GM18858 (cell line): ENCODE results near the gene SARDH.
"Not testable (repeated sequence)": the region's sequence is repeated elsewhere in the genome, so short reads cannot be mapped to it uniquely, and the experiment has no call there.

Source experiments
- ATAC-seq: cut with Tn5 transposase; IDR thresholded peaks from one replicate; pipeline ENCODE4 v1.9.1; 2021; ENCODE audit not compliant: unreplicated experiment

Gene SARDH

DNA sequence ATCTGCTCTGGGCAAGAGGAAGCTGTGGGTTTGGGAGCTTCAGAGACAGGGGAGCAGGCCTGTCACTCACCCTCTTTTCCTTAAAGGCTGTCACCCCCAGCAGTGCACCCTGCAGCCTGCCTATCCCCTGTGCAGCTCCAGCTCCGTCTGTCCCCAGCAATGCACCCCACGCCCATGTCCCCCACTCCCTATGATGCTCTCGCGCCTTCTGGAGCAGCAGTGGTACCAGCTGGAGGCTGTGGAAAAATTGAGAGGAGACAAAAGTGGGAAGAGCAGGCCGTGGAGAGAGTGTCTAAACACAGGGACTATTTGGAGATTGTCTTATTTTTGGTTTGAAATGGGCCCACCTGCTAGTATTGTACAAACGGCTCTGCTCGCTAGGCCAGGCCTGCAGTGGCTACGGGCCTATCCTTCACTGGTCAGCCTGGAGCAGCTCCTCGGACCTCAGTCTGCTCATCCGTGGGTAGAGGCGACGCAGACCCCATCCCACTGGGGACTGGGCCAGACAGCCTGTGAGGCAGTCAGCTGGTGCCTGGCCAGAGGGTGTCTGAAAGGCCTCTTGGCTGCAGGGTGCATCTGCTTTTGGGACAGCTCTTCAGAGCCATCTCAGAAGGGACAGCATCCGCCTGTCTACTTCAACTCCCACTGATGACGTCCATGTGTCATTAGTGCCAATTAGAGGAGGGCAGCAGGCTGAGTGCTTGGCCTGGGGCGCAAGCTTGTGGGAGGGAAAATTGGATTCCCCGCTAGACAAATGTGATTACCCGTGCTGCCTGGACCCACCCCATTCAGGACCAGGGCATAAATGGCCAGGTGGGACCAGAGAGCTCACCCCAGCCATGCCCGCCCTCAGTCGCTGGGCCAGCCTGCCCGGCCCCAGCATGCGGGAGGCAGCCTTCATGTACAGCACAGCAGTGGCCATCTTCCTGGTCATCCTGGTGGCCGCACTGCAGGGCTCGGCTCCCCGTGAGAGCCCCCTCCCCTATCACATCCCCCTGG, 102.3 kb downstream of the SARDH start, which contains the start of gene DBH:
Gene DBH, plus strand, starts transcription at position 831 of the 999 bp plus-strand sequence. Its CDS starts 9 bp downstream, at position 840.
- no peak for ATAC-seq

- ATAC-seq, result no peak
These were observed 103.1 kb downstream of the SARDH start for GRCh38 chr9:133635098-133635497.

- no peak for ATAC-seq
These were observed 104.0 kb downstream of the SARDH start for GRCh38 chr9:133634081-133634691.

DNA sequence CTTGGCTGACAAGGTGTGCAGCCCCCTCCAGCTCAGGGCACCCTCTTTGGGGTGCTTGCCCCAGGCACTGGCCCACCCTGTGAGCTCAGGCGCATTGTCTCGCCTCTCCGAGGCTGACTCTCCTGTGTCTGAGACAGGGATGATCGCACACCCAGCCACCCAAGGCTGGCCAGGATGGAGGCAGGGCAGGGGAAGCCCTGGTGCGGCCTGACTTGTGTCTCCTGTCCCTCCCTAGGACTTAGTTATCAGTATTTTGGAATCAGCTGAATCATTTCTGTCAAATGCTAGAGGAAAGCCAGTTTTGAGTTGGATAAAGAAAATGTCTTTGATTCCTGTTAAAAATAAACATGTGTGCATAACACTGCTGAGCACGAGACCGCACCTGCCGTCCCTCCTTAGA, 104.5 kb downstream of the SARDH start:
- ATAC-seq, result no peak

DNA sequence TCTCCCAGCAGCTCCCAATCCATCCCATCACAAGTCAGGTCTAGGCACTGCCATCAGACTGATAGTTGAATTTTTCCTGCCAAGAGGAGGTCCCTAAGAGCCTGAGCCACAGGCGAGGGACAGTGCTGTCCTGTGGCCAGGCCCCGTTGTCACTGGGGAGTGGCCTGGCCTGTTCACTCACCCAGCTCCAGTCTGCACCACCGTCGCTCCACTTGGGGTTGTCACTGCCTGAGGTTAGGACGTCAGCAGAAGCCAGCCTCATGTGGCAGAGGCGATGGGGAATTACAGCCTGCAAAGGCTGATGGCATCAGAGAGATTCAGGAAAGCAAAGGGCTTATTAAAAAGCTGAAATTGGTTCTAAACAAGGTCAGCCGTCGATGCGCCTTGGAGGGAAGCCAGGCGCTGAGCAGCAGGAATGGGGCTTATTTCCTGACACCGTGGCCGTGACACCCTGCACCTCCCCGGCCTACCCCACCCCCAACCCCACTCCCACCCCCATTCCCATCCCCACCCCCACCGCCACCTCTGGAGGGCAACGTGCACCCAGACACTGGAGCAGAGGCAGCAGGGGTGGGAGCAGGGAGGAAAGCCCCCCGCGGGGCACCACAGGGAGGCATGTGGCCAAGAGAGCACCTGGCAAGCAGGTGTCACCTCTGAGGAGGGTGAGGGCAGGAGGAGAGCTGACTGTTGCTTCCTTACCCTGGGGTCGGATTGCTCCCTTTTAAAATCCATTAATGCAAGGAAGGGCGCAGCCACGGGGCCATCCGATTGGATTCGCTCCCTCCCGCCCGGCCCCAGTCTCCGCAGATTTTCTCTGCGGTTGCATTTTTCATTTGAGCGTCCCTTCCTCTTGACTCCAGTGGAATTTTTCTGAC, 105.1 kb downstream of the SARDH start:
- no peak for ATAC-seq

- ATAC-seq, result no peak
These were observed 107.0 kb downstream of the SARDH start for GRCh38 chr9:133631111-133631510.

GRCh38 chr9:133629221-133630110, 108.7 kb downstream of the SARDH start:
- ATAC-seq, result no peak

GRCh38 chr9:133628766-133629165, 109.4 kb downstream of the SARDH start:
- ATAC-seq, result no peak

DNA sequence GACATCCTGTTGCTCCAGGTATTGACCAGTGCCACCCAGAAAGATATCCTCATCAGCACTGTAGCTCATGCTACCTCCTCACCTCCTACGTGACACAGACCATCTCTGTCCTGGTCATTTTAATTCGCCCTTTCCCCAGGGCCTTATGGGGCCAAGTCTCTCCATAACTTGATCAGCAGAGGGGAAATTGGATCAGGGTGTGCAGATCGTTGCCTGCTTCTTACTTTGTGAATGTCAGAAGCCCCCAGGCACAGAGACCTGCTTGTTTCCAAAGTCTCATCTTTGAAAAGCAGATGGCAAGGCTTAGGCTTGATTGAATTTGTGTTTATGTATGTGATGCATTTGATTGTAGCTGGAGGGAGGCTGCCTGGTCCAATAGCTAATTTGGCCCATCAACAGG, 110.8 kb downstream of the SARDH start:
- no peak for ATAC-seq

GRCh38 chr9:133626008-133626407, 112.1 kb downstream of the SARDH start:
- ATAC-seq, result not testable (repeated sequence)

GRCh38 chr9:133622555-133622954, 115.6 kb downstream of the SARDH start:
- ATAC-seq, result no peak

- no peak for ATAC-seq
These were observed 116.4 kb downstream of the SARDH start for GRCh38 chr9:133621725-133622267.

DNA sequence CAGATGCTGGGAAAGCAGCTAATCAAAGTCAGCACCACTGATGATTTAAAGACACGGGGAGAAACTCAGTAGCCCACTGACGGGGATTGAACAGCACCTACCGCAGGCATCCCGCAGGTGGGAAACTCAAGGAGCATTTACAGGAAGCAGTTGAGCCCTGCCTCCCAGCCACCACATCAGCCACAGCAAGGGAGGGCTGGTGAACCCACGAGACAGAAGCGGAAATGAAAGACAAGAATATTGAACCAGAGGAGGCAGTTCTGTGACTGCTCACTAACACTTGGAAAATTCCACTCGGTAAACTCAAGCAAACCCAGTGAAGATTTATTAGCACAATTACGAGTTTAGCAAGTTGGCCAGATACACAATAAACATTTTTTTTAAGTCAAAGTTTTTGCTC, 118.4 kb downstream of the SARDH start:
- no peak for ATAC-seq

DNA sequence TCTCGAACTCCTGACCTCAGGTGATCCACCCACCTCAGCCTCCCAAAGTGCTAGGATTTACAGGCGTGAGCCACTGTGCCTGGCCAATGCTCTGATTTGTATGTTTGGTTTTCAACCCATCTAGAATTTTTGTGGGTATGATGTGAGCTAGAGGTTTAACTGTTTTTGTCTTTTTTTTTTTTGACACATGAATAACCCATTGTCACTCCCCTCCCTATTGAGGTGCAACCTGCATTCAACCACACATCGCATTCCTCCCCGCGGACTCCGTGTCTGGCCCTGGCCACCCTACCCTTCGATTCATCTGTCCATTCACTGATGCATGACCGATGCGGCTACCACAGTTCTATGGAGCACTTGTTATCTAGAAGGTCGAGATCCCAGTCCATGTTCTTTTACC, 119.4 kb downstream of the SARDH start:
- no peak for ATAC-seq

GRCh38 chr9:133616643-133617405, 121.3 kb downstream of the SARDH start:
- ATAC-seq, result no peak

DNA sequence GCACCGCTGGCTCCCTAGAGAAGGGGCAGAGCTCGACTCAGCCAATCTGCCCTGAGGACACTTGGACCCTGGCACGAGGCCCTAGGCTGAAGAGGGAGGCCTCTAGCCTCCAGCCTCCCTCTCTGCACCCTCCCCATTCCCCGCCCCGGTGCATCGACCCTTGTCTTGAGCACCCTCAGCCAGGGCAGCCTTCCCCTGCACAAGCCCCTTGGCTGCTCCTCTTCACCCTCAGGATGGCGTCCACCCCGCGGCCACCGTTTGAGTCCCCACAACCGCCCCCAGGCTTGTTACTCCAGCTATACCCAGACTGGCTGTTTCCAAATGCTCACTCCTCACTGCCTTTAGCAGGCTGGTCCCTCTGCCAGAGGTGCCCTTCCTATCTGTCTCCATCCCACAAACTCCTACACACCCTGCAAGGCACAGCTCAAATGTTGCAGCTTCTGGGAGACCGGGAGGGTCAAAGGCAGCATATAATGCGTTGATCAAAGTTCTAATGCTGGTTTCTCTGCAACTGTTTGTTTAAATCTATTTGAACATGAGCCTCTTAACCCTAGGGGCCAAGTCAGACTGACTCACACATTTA, 122.5 kb downstream of the SARDH start:
- ATAC-seq, result no peak

GRCh38 chr9:133615186-133615585, 123.0 kb downstream of the SARDH start:
- ATAC-seq, result no peak

GRCh38 chr9:133614678-133615077, 123.5 kb downstream of the SARDH start:
- no peak for ATAC-seq

DNA sequence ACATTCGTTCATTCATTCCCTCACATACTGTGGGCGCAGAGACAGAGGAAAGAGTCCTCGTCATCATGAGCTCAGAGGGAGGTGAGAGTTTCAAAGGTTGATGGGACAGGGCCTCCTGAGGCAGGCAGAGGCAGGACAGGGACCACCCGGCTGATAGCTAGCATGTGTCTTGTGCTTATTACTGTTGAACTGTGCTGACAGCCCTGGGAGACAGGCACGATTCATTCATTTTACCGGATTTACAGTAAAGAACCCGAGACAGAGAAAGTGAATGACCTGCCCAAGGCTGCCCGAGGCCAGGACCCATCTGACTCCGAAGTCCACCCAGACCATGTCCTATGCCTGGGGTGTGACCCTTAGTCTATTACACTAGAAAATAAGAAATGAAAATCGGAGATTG, 124.1 kb downstream of the SARDH start:
- no peak for ATAC-seq
